Transverse colon (tissue), 3 donors: Measurements from ENCODE around the gene CYP21A2.

Experiments used
- EP300 ChIP-seq: sonication (generic); formaldehyde crosslinking; IDR thresholded peaks from one replicate; pipeline ENCODE4 v1.6.1; 2017; ENCODE audit warnings: antibody characterized with exemption, low read depth
- TF ChIP-seq, protein P1 (sequence below), 5 experiments: fragments of 200-600 bp in 3 of 5; fragments of 450-650 bp in 2 of 5; sonication (generic) in 3 of 5; IDR thresholded peaks; 1 replicate in 2 of 5; 2 replicates in 3 of 5; pipeline ENCODE4 v1.5.1; 2016 to 2017; ENCODE audit warnings: antibody characterized with exemption in 5 of 5, inconsistent platforms in 3 of 5, mild to moderate bottlenecking in 2 of 5, moderate library complexity in 1 of 5

GRCh38 chr6:32074996-32075532 is 36.8 kb downstream of the CYP21A2 start:
- TF ChIP-seq, protein P1, sequence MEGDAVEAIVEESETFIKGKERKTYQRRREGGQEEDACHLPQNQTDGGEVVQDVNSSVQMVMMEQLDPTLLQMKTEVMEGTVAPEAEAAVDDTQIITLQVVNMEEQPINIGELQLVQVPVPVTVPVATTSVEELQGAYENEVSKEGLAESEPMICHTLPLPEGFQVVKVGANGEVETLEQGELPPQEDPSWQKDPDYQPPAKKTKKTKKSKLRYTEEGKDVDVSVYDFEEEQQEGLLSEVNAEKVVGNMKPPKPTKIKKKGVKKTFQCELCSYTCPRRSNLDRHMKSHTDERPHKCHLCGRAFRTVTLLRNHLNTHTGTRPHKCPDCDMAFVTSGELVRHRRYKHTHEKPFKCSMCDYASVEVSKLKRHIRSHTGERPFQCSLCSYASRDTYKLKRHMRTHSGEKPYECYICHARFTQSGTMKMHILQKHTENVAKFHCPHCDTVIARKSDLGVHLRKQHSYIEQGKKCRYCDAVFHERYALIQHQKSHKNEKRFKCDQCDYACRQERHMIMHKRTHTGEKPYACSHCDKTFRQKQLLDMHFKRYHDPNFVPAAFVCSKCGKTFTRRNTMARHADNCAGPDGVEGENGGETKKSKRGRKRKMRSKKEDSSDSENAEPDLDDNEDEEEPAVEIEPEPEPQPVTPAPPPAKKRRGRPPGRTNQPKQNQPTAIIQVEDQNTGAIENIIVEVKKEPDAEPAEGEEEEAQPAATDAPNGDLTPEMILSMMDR (IDR thresholded peaks at IDR 0.05), result no peak
- no peak for TF ChIP-seq EP300
